Uterus (tissue), 4 donors: ENCODE data around the gene DPF3. TPM values are rescaled to one million over a fixed set of nuclear protein-coding genes. Genes with fewer than 3 reads are reported as not detected.

Source experiments
- DNase-seq, 2 donors: peaks; one replicate each; pipeline ENCODE4 v3.0.0-alpha.2; 2019 to 2020
- H3K27ac ChIP-seq, 2 donors: fragments of 200-600 bp; sonication (generic); 1 replicate in 1 of 2; 2 replicates in 1 of 2; pipeline ENCODE4 v1.5.1; 2016 to 2018
- H3K27me3 ChIP-seq, 2 donors: fragments of 200-600 bp; sonication (generic); one replicate each; pipeline ENCODE4 v1.5.1; 2018 to 2019; ENCODE audit warnings: control low read depth in 1 of 2
- H3K36me3 ChIP-seq, 2 donors: fragments of 200-600 bp; sonication (generic); one replicate each; pipeline ENCODE4 v1.5.1; 2019; ENCODE audit warnings: control low read depth in 1 of 2
- H3K4me1 ChIP-seq, 2 donors: fragments of 200-600 bp; sonication (generic); one replicate each; pipeline ENCODE4 v1.5.1; 2018 to 2019; ENCODE audit warnings: control low read depth in 1 of 2
- H3K4me3 ChIP-seq, 2 donors: fragments of 200-600 bp; sonication (generic); 1 replicate in 1 of 2; 2 replicates in 1 of 2; pipeline ENCODE4 v1.5.1; 2018 to 2019; ENCODE audit warnings: mild to moderate bottlenecking in 1 of 2
- H3K9me3 ChIP-seq, 2 donors: fragments of 200-600 bp; sonication (generic); one replicate each; pipeline ENCODE4 v1.5.1; 2019; ENCODE audit warnings: control low read depth in 1 of 2
- POLR2A ChIP-seq, 2 donors: fragments of 450-650 bp; IDR thresholded peaks; one replicate each; pipeline ENCODE4 v1.6.1; 2016; ENCODE audit warnings: antibody characterized with exemption in 2 of 2, mild to moderate bottlenecking in 1 of 2, moderate library complexity in 1 of 2
- intact Hi-C: fragments of 100-400 bp; cut with DNase I; formaldehyde crosslinking; loops from one replicate; pipeline ENCODE4 v1.15.1; 2023; ENCODE audit warnings: low total_unique reads
- total RNA-seq, 4 donors: library from RNA; depleted of rRNA in 3 of 4; stranded (reverse); fragments of >200 nt in 3 of 4; gene quantifications; one replicate each; pipeline versions ENCODE4 v1.1.0 to v1.2.4, GENCODE V29; 2014 to 2023
- TF ChIP-seq, protein P1 (sequence below), 4 experiments: fragments of 200-600 bp in 2 of 4; fragments of 450-650 bp in 2 of 4; sonication (generic) in 2 of 4; IDR thresholded peaks; one replicate each; pipeline ENCODE4 v1.5.1; 2016 to 2019; ENCODE audit warnings: antibody characterized with exemption in 4 of 4, mild to moderate bottlenecking in 2 of 4, moderate library complexity in 1 of 4
- donor health status: DM: yes; HTN: yes; CAD: no.

DPF3 gene
- total RNA-seq, 4 donors from 2014 or later, result 1.6 to 2.8 TPM; not detected in 2

GRCh38 chr14:72665259-72665658 lies 228.6 kb downstream of the DPF3 start:
- Histone ChIP-seq H3K9me3 (no peaks in the 10 kb centered on the region), H3K27me3 (no peaks in the 10 kb centered on the region), H3K36me3 (no peaks in the 10 kb centered on the region), H3K4me1 (no peaks in the 10 kb centered on the region), H3K27ac (no peak overlapping the region), H3K4me3 (no peak overlapping the region)
- intact Hi-C loops, result no loop called here
- DNase-seq, result no peak
- TF ChIP-seq, protein P1, sequence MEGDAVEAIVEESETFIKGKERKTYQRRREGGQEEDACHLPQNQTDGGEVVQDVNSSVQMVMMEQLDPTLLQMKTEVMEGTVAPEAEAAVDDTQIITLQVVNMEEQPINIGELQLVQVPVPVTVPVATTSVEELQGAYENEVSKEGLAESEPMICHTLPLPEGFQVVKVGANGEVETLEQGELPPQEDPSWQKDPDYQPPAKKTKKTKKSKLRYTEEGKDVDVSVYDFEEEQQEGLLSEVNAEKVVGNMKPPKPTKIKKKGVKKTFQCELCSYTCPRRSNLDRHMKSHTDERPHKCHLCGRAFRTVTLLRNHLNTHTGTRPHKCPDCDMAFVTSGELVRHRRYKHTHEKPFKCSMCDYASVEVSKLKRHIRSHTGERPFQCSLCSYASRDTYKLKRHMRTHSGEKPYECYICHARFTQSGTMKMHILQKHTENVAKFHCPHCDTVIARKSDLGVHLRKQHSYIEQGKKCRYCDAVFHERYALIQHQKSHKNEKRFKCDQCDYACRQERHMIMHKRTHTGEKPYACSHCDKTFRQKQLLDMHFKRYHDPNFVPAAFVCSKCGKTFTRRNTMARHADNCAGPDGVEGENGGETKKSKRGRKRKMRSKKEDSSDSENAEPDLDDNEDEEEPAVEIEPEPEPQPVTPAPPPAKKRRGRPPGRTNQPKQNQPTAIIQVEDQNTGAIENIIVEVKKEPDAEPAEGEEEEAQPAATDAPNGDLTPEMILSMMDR (IDR thresholded peaks at IDR 0.05), result no peak
- no peak for TF ChIP-seq POLR2A (IDR thresholded peaks at IDR 0.05)

DNA sequence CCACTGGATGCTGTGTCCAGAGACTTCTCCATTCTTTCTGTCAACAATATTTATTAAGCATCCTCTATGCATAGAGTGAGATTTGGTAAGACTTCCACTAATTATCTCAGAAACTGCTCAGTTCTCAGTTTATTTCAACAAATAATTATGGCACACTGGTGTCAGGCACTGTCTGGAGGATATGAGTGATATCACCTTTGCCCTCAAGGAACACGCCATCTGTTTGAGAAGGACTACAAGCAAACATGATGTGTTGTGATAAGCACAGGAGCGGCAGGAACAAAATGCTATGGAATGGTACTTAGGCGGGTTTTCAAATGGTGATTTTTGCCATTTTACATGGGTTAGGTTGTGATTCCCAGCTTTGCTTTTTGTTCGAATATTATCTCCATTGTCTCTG lies 229.2 kb downstream of the DPF3 start:
- no peak for DNase-seq
- Histone ChIP-seq H3K27me3 (no peaks in the 10 kb centered on the region), H3K27ac (no peak overlapping the region), H3K36me3 (no peaks in the 10 kb centered on the region), H3K9me3 (no peaks in the 10 kb centered on the region), H3K4me3 (no peak overlapping the region), H3K4me1 (no peaks in the 10 kb centered on the region)
- intact Hi-C loops, result no loop called here
- TF ChIP-seq, protein P1 (IDR thresholded peaks at IDR 0.05), result no peak
- no peak for TF ChIP-seq POLR2A (IDR thresholded peaks at IDR 0.05)

DNA sequence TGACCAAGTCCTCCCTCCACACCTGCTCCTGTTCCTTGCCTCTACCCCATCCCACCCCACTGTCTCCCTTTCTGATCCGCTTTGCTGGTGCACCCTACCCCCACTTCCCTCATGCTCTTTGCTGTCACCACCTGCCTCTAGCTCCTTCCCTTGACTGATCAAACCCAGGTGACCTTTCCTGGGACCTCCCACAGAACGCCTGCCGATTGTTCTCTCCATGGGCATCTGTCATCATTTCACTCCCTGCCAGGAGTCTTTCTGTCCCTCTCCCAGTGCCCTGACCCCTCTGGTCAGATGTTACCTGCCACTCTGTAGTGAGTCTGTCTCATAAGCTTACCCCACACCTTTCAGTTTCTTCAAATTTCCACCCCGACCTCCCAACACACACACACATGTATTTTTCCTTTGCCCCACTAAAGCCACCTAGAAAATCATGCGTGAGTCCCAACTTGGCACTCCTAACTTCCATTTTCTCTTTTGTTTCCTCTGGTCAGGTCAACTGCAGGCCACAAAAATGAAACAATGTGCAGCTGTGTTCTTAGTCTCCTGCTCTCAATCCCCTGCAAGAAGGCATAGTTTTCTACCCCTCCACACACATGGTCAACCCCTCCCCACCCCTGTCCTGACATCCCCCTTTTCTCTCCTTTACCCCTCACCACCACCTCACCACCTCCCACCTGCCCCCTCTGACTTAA lies 229.8 kb downstream of the DPF3 start:
- no peak for TF ChIP-seq POLR2A (IDR thresholded peaks at IDR 0.05)
- TF ChIP-seq, protein P1 (IDR thresholded peaks at IDR 0.05), result no peak
- no peaks in the 10 kb centered on the region for H3K36me3 ChIP-seq
- H3K27ac ChIP-seq, result no peak overlapping the region
- no peaks in the 10 kb centered on the region for H3K4me1 ChIP-seq
- DNase-seq, result no peak
- no peak overlapping the region for H3K4me3 ChIP-seq
- intact Hi-C loops, result no loop called here
- no peaks in the 10 kb centered on the region for H3K9me3 ChIP-seq
- no peaks in the 10 kb centered on the region for H3K27me3 ChIP-seq

DNA sequence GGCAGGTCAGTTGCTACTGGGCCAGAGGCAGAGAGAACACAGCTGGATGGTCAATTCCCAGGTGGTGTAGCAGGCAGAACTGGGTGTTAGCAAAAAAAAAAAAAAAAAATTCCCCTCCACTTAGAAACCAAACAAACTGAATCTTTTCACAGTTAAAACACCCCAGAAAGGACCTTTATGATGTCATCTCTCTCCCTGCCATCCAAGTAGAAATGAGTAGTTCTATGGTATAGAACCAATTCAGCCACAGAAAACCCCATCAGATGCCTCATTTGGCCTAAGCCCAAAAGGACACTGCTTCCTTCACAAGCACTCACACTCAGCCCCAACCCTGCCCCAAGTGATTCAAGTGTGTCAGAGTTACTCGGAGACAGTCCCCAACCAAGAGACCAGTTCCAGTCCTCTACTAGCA lies 230.8 kb downstream of the DPF3 start:
- TF ChIP-seq POLR2A (IDR thresholded peaks at IDR 0.05), result no peak
- TF ChIP-seq, protein P1 (IDR thresholded peaks at IDR 0.05), result no peak

DNA sequence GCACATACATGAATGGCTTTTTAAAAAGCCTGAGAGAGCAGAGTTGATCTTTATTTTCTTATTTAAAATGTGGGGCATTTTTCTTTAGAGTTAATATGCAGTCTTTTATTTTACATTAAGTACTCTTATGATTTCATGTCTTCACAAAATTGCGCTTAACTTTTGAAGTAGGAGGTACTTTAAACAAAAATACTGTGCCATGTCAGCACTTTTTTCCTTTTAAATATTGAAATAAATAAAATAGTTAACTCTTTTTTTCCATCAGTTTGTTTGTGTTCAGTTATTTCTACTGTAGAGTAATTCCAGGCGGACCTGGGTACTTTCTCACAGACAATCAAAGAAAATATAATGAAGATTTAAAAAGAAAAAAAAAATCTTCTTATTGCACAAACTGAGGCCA lies 231.7 kb downstream of the DPF3 start:
- no peak for DNase-seq
- H3K4me1 ChIP-seq, result no peaks in the 10 kb centered on the region
- intact Hi-C loops, result no loop called here
- no peaks in the 10 kb centered on the region for H3K9me3 ChIP-seq
- no peaks in the 10 kb centered on the region for H3K27me3 ChIP-seq
- no peaks in the 10 kb centered on the region for H3K36me3 ChIP-seq
- no peak overlapping the region for H3K4me3 ChIP-seq
- TF ChIP-seq, protein P1 (IDR thresholded peaks at IDR 0.05), result no peak
- TF ChIP-seq POLR2A (IDR thresholded peaks at IDR 0.05), result no peak
- no peak overlapping the region for H3K27ac ChIP-seq

More for the DNA sequence above, 230.8 kb downstream of the DPF3 start:
- Histone ChIP-seq H3K4me3 (no peak overlapping the region), H3K36me3 (no peaks in the 10 kb centered on the region), H3K9me3 (no peaks in the 10 kb centered on the region), H3K27me3 (no peaks in the 10 kb centered on the region), H3K4me1 (no peaks in the 10 kb centered on the region), H3K27ac (no peak overlapping the region)
- intact Hi-C loops, result no loop called here
- DNase-seq, result no peak
